Muscle of back (tissue), 11 donors: ENCODE measurements around the gene MAOB. TPM values are rescaled to one million over a fixed set of nuclear protein-coding genes. Genes with fewer than 3 reads are reported as not detected.

Experiments
- DNase-seq, 3 donors: peaks; one replicate each; pipeline versions ENCODE4 v3.0.0 to v3.0.0-alpha.2; 2013
- polyA plus RNA-seq, 10 donors: library from polyadenylated mRNA; unstranded; fragments of 120-200 nt; gene quantifications; one replicate each; pipeline ENCODE4 v1.2.1, GENCODE V29; 2013; ENCODE audit not compliant: insufficient read length in 10 of 10

The MAOB gene
- polyA plus RNA-seq, 10 donors = 0.63 to 1.3 (median 0.78) TPM

GRCh38 chrX:43861750-43862149 lies 20.5 kb downstream of the MAOB start:
- no peak for DNase-seq

GRCh38 chrX:43860646-43861370 lies 21.4 kb downstream of the MAOB start:
- peak in 1 of 3 donors; percentile 14 for DNase-seq

- no peak for DNase-seq
Observed at GRCh38 chrX:43853225-43853828, 28.9 kb downstream of the MAOB start.

- DNase-seq = no peak
Observed at GRCh38 chrX:43850629-43851028, 31.6 kb downstream of the MAOB start.

GRCh38 chrX:43849173-43849572 lies 33.1 kb downstream of the MAOB start:
- no peak for DNase-seq

- no peak for DNase-seq
Observed at GRCh38 chrX:43847352-43847751, 34.9 kb downstream of the MAOB start.

- no peak for DNase-seq
Observed at GRCh38 chrX:43846558-43846957, 35.7 kb downstream of the MAOB start.

- DNase-seq = no peak
Observed at GRCh38 chrX:43845776-43846175, 36.5 kb downstream of the MAOB start.

GRCh38 chrX:43840265-43840664 lies 42.0 kb downstream of the MAOB start:
- no peak for DNase-seq

GRCh38 chrX:43836435-43837184 lies 45.6 kb downstream of the MAOB start:
- DNase-seq = peak; percentile 1 to 31 (median 22)

- no peak for DNase-seq
Observed at GRCh38 chrX:43835559-43835958, 46.7 kb downstream of the MAOB start.

- no peak for DNase-seq
Observed at GRCh38 chrX:43827791-43828190, 54.5 kb downstream of the MAOB start.

GRCh38 chrX:43822014-43822413 lies 60.2 kb downstream of the MAOB start:
- DNase-seq = no peak

GRCh38 chrX:43817444-43817843 lies 64.8 kb downstream of the MAOB start:
- no peak for DNase-seq

- no peak for DNase-seq
Observed at GRCh38 chrX:43815209-43815608, 67.0 kb downstream of the MAOB start.

- DNase-seq = no peak
Observed at GRCh38 chrX:43813898-43814297, 68.4 kb downstream of the MAOB start.

- no peak for DNase-seq
Observed at GRCh38 chrX:43813319-43813718, 68.9 kb downstream of the MAOB start.

- peak in 1 of 3 donors; percentile 3 for DNase-seq
Observed at GRCh38 chrX:43809463-43809862, 72.8 kb downstream of the MAOB start.

- DNase-seq = peak in 1 of 3 donors; percentile 1
Observed at GRCh38 chrX:43808231-43808630, 74.0 kb downstream of the MAOB start.

- DNase-seq = no peak
Observed at GRCh38 chrX:43805579-43805978, 76.7 kb downstream of the MAOB start.

GRCh38 chrX:43804021-43804420 lies 78.2 kb downstream of the MAOB start:
- no peak for DNase-seq

- no peak for DNase-seq
Observed at GRCh38 chrX:43785930-43786591, 96.2 kb downstream of the MAOB start.
